ENCODE results near the gene SPATA7.

SPATA7 gene

DNA sequence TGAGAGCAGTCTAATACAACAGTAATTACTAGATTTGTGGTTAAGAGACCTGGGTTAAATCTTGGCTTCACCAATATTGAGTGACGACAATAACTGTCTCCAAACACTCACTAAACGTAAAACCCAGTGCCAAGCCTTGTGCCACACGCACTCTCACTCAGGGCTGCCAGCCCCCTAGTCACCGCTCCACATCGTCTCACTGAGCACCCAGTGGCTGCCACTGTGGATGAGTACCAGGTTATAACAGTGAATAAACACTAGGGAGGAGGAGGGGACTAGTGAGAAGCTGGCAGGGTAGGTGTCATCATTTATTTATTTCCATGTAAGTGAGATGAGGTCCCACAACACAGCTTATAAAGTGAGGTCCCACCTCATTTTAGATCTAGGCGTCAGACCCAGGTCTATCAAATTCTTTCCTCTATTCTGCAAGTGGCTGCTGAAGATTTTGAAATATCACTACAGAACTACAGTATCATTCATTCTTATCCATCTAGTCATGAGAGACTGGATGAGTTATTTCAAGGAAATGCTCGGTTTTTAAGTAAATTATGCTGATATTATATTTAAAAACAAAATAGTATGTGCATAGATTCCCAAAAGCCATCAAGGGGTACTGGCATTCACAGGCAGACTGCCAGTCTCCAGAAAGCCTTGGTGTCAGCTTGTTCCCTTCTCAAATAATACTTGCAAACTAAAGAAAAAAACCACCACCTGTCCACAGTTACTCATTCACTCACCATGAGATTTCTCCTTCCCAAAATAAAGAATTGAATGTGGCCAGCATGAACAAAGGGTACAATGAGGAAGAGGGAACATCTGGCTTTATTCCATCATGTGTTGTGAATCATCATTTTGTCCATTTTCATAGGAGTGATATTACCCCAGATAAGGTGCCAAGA, 85.3 kb downstream of the SPATA7 start:
- TF ChIP-seq ARNTL (CRISPR knock-in tag; IDR thresholded peaks at IDR 0.05; ENCODE audit: borderline replicate concordance, low read depth) (no peak), CSDC2 (CRISPR knock-in tag; IDR thresholded peaks at IDR 0.05) (no peak), BACH2 (CRISPR knock-in tag; IDR thresholded peaks at IDR 0.05; ENCODE audit: borderline replicate concordance) (no peak), ZFP3 (CRISPR knock-in tag; IDR thresholded peaks at IDR 0.05) (no peak), ESRRG (CRISPR knock-in tag; IDR thresholded peaks at IDR 0.05) (no peak), SNAI2 (CRISPR knock-in tag; IDR thresholded peaks at IDR 0.05) (no peak), ZC3H10 (CRISPR knock-in tag; IDR thresholded peaks at IDR 0.05) (no peak), RARB (CRISPR knock-in tag; IDR thresholded peaks at IDR 0.05) (no peak), TOX (CRISPR knock-in tag; IDR thresholded peaks at IDR 0.05; ENCODE audit: borderline replicate concordance) (no peak), TCF4 (CRISPR knock-in tag; IDR thresholded peaks at IDR 0.05; ENCODE audit: borderline replicate concordance) (no peak), GLIS3 (CRISPR knock-in tag; IDR thresholded peaks at IDR 0.05) (no peak), ZNF70 (CRISPR knock-in tag; IDR thresholded peaks at IDR 0.05) (no peak)
- TF ChIP-seq, protein P1, sequence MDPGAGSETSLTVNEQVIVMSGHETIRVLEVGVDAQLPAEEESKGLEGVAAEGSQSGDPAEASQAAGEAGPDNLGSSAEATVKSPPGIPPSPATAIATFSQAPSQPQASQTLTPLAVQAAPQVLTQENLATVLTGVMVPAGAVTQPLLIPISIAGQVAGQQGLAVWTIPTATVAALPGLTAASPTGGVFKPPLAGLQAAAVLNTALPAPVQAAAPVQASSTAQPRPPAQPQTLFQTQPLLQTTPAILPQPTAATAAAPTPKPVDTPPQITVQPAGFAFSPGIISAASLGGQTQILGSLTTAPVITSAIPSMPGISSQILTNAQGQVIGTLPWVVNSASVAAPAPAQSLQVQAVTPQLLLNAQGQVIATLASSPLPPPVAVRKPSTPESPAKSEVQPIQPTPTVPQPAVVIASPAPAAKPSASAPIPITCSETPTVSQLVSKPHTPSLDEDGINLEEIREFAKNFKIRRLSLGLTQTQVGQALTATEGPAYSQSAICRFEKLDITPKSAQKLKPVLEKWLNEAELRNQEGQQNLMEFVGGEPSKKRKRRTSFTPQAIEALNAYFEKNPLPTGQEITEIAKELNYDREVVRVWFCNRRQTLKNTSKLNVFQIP (CRISPR knock-in tag; IDR thresholded peaks at IDR 0.05; ENCODE audit: borderline replicate concordance, low read depth) = no peak
- no peak for ATAC-seq

- TF ChIP-seq CSDC2 (CRISPR knock-in tag; IDR thresholded peaks at IDR 0.05) (no peak), ZNF565 (CRISPR knock-in tag; conservative IDR thresholded peaks at IDR 0.05; ENCODE audit: low read depth) (no peak), BACH2 (CRISPR knock-in tag; IDR thresholded peaks at IDR 0.05; ENCODE audit: borderline replicate concordance) (no peak), ESRRG (CRISPR knock-in tag; IDR thresholded peaks at IDR 0.05) (no peak), SNAI2 (CRISPR knock-in tag; IDR thresholded peaks at IDR 0.05) (no peak), ZC3H10 (CRISPR knock-in tag; IDR thresholded peaks at IDR 0.05) (no peak), ZFP30 (CRISPR knock-in tag; IDR thresholded peaks at IDR 0.05) (no peak), CSRNP3 (CRISPR knock-in tag; IDR thresholded peaks at IDR 0.05) (no peak), GLIS3 (CRISPR knock-in tag; IDR thresholded peaks at IDR 0.05) (no peak), ZNF70 (CRISPR knock-in tag; IDR thresholded peaks at IDR 0.05) (no peak), TCF4 (CRISPR knock-in tag; IDR thresholded peaks at IDR 0.05; ENCODE audit: borderline replicate concordance) (no peak), TSHZ2 (CRISPR knock-in tag; IDR thresholded peaks at IDR 0.05) (no peak), ZFP3 (CRISPR knock-in tag; IDR thresholded peaks at IDR 0.05) (no peak), ZNF8 (CRISPR knock-in tag; IDR thresholded peaks at IDR 0.05) (no peak)
- TF ChIP-seq, protein P2, sequence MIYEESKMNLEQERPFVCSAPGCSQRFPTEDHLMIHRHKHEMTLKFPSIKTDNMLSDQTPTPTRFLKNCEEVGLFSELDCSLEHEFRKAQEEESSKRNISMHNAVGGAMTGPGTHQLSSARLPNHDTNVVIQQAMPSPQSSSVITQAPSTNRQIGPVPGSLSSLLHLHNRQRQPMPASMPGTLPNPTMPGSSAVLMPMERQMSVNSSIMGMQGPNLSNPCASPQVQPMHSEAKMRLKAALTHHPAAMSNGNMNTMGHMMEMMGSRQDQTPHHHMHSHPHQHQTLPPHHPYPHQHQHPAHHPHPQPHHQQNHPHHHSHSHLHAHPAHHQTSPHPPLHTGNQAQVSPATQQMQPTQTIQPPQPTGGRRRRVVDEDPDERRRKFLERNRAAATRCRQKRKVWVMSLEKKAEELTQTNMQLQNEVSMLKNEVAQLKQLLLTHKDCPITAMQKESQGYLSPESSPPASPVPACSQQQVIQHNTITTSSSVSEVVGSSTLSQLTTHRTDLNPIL (CRISPR knock-in tag; IDR thresholded peaks at IDR 0.05; ENCODE audit: low read depth) = no peak
- TF ChIP-seq, protein P1 (CRISPR knock-in tag; IDR thresholded peaks at IDR 0.05; ENCODE audit: borderline replicate concordance, low read depth) = no peak
- TF ChIP-seq, protein P3, sequence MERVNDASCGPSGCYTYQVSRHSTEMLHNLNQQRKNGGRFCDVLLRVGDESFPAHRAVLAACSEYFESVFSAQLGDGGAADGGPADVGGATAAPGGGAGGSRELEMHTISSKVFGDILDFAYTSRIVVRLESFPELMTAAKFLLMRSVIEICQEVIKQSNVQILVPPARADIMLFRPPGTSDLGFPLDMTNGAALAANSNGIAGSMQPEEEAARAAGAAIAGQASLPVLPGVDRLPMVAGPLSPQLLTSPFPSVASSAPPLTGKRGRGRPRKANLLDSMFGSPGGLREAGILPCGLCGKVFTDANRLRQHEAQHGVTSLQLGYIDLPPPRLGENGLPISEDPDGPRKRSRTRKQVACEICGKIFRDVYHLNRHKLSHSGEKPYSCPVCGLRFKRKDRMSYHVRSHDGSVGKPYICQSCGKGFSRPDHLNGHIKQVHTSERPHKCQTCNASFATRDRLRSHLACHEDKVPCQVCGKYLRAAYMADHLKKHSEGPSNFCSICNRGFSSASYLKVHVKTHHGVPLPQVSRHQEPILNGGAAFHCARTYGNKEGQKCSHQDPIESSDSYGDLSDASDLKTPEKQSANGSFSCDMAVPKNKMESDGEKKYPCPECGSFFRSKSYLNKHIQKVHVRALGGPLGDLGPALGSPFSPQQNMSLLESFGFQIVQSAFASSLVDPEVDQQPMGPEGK (CRISPR knock-in tag; IDR thresholded peaks at IDR 0.05; ENCODE audit: borderline replicate concordance) = no peak
- no peak for ATAC-seq
These were observed 88.3 kb downstream of the SPATA7 start for GRCh38 chr14:88473791-88474190.
